GM18870 (cell line): ENCODE data around the gene SRP14.
"Not testable (repeated sequence)": the region's sequence is repeated elsewhere in the genome, so short reads cannot be mapped to it uniquely, and the experiment has no call there.

Source experiments
- ATAC-seq: cut with Tn5 transposase; IDR thresholded peaks from one replicate; pipeline ENCODE4 v1.9.1; 2021; ENCODE audit warnings: moderate library complexity; ENCODE audit not compliant: unreplicated experiment

The SRP14 gene, protein sequence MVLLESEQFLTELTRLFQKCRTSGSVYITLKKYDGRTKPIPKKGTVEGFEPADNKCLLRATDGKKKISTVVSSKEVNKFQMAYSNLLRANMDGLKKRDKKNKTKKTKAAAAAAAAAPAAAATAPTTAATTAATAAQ

DNA sequence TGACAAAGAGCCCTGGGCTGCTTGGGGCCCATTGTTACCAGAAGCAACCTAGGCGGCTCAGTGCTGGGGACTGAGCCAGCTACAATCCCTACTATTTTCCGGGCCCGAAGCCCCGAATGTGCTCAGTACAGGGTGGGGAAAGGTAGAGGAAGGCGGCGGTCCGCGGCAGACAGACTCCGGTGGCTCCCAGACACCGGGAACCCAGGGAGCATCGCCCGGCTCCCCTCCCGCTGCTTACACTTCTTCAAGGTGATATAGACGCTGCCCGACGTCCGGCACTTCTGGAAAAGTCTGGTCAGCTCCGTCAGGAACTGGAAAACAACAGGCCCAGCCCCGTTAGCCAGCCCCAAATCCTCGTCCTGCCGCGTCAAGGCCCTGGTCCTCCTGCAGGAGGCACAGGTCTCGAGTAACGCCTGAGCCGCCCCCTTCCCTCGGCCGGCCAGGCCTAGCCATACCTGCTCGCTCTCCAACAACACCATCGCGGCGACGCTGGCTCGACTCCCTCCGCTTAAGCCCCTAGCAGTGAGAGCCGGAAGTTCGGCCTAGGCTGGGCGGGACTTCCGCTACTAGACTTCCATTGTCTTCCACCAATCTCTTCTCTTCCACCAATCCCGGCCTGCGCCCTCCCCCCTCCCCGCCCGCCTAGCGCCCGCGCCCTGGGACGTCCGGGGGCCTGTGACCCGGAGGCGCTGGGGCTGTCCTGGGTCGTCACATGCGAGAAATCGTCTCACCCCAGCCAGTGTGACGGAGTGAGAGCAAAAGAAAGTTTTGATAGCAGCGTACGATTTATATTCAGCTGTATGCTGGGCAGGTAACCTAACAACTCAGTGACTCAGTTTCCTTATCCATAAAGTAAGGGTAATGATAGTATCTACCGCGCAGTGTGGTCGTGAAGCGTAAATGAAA is at the start of gene SRP14:
SRP14 (minus strand) TSS at position 544 of the 906 bp plus-strand sequence; CDS start at position 479, 65 bp downstream.
- ATAC-seq = peak; percentile 93

GRCh38 chr15:40087991-40088928 is 49.3 kb upstream of the SRP14 start:
- ATAC-seq = no peak

DNA sequence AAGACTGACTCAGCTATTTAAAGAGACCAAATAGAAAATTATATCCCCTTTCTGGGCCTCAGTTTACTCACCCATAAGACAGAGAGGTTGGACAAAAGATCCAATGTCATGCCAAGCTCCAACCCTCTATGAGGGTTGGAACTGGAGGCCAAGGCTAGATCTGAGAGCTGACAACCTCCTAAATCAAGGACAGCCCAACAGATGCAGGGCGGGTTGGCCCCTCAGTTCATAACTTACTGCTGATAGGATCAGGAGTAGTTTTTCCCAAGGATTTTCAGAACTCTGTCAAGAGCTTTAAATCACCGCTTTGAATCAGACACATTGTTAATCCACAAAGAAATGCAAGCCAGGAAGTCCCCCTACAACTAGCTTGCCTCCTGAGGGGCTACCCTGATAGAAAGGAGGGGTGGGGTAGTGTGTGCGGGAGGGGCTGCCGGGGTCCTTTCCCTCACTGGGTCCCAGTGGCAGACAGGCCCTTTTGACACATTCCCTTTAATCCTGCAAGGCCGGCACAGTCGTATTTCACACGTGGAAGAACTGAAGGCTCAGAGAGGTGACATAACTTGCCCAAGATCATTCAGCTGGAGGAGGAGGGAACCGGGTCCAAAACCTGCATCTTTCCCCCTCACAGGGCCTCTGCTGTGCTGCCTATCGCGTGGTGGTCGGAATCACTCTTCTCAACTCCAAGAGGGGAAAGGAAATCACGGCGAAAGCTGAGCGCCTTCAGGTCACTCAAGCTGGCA is 48.3 kb upstream of the SRP14 start:
- ATAC-seq = no peak

- ATAC-seq = no peak
These were observed 46.3 kb upstream of the SRP14 start for GRCh38 chr15:40085266-40085665.

GRCh38 chr15:40084650-40085049 is 45.7 kb upstream of the SRP14 start:
- no peak for ATAC-seq

DNA sequence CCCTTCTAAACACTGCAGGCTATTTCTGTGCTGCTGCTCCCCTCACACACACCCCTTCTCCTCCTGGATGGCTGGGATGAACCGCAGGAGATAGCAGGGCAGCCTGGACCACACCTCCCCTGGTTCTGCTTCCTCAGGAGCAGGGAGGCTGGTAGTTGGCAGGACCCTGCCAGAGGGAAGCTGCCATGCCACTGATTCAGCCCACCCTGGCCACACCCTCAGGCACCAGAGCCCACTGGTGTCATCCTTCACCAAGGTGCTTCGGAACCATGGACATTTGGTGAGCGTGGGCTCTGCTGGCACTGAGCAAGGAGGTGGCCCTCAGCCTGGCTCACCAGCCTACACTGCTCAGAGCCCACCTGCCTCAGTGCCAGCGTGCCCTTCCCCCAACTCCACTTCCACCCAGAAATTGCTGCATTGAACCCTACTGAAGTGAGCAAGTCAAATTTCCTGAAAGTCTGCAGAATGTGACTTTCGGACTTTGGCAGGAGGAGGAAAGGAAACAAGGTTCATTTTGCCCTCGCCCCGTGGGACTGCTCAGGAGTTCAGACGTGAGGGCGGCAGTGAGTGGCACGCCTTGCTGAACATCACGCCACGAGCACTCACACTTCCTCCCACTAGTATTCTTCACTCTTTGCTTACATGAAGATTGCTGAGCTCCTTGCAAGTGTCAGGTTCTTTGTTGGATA is 43.4 kb upstream of the SRP14 start:
- no peak for ATAC-seq

GRCh38 chr15:40081691-40082194 is 42.8 kb upstream of the SRP14 start:
- no peak for ATAC-seq

DNA sequence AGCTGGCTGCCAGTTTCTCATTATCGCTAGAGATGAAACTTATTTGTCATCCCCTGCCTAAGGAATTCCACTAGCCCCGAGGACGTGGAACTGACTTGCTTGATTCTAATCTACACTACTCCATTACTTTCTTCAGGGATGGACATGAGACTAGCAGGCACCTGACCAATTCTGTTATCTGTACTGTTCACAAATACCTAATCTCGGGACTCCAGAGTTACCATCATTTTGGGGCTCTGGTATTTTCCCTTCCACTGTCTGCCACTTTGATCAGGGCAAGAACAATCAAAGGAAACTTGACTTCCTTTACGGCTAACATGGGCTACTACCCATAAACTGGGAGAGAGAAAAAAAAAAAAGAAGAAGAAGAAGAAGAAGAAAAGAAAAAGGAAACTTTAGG is 41.9 kb upstream of the SRP14 start:
- ATAC-seq = no peak

DNA sequence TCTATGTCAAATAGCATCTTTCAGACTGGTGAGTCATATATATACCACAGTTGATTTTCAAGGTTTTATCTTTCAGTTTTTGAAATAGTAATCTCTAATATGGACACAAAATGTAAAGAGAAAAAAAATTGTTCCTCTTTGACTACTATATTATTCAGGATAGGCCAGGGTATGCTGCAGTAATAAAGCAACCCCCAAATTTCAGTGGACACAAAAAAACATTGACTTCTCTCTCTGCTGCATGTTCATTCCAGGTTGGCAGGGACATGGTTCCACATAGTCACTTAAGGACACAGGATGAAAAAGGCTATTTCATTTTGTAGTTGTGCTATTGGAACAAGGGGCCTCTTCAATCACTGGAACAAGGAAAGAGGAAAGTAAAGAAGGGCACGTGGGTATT is 41.1 kb upstream of the SRP14 start:
- no peak for ATAC-seq

DNA sequence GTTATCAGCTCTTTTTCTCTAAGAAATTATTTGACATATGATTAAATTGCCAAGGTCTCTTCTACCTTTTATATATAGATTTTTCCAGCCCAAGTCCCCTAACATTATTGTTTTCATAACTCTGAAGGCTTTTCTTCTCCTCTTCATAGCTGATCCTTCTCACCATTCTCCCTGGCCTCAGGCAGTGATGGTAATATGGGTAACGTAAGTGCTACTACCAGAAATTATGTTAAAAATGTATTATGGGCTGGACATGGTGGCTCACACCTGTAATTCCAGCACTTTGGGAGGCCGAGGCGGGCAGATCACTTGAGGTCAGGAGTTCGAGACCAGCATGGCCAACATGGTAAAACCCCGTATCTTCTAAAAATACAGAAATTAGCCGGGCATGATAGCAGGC is 40.5 kb upstream of the SRP14 start:
- no peak for ATAC-seq

DNA sequence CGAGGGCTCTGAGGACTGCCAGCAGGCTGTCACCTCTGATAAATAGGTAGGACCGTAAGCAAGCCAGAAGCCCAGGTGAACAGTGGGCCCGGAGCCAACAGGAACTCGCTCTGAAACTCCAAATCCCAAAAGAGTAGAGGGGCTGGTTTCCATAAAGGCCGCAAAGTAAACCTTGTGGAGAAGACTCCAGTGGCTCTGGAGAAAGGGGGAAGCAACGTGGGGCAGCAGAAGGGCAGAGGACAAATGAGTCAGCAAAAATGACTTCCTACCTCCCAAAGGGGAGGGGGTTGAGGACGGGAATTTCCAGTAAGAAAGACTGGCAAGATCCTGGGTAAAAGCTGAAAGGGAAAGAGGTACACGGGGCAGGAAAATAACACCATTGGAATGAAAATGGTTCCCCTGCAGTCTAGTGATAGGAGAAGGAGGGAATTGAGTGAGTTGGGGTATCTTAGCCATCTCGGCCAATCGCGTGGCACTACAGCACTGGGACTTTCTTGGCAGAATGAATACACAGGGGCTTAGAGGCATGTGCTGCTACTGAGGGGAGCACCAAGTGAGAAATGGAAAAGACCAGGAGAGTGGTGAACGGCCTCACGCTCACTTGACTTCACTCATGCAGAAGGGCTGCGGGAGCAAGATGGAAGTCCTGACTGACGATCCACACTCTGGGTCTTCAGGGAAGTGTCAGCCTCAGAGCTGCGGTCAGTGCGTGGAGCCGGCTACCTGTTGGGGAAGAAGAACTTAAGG is 36.5 kb upstream of the SRP14 start:
- ATAC-seq = no peak

- ATAC-seq = not testable (repeated sequence)
These were observed 35.7 kb upstream of the SRP14 start for GRCh38 chr15:40074656-40075055.

GRCh38 chr15:40073716-40074490 is 34.9 kb upstream of the SRP14 start:
- ATAC-seq = not testable (repeated sequence)

- ATAC-seq = no peak
These were observed 33.4 kb upstream of the SRP14 start for GRCh38 chr15:40072216-40072990.

GRCh38 chr15:40070608-40071218 is 31.7 kb upstream of the SRP14 start:
- ATAC-seq = no peak

DNA sequence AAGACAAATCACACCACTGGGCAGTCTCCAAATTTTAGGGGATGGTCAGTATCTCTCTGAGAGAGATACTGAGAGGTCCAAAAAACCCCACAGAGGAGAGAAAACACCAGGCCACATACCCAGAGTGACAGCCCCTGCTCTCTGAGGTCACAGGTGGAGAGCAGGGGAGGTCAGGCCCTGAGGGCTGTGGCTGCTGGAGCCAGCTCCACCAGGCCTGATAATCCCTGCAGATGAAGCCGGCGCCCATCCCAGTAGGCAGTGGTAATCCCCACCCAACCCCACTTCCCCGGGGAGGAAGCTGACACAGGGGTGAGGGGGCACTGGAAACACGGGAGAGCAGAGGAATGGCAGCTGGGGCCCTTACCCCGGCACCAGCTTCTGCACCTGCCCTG is 31.2 kb upstream of the SRP14 start:
- ATAC-seq = no peak
